ENCODE data around the gene AP5S1.

GRCh38 chr20:3777381-3777715, 43.0 kb upstream of the AP5S1 start:
- TF ChIP-seq CTCF (optimal IDR thresholded peaks at IDR 0.05 in 1 of 3, IDR thresholded peaks at IDR 0.05 in 1 of 3, conservative IDR thresholded peaks at IDR 0.05 in 1 of 3; ENCODE audit: extremely low read depth in 1 of 3, insufficient read depth in 2 of 3, low read length in 3 of 3) (no peak), EZH2 (IDR thresholded peaks at IDR 0.05; ENCODE audit: low read length) (no peak)
